Loucy (cell line): ENCODE results near the gene TRPM2.

Source experiments
- H2AFZ ChIP-seq: fragments of 200-600 bp; sonication (generic); 2 replicates; pipeline ENCODE4 v1.6.0; 2016; ENCODE audit warnings: antibody characterized with exemption, mild to moderate bottlenecking, low read length, moderate library complexity
- H3F3A ChIP-seq: fragments of 200-600 bp; 2 replicates; pipeline ENCODE4 v1.6.0; 2016; ENCODE audit warnings: antibody characterized with exemption, low read depth, mild to moderate bottlenecking
- H3K27me3 ChIP-seq: fragments of 200-600 bp; sonication (generic); 2 replicates; pipeline ENCODE4 v1.6.1; 2014; ENCODE audit warnings: low read length, mild to moderate bottlenecking; ENCODE audit not compliant: insufficient read depth, poor library complexity, severe bottlenecking
- H3K36me3 ChIP-seq: fragments of 200-600 bp; sonication (generic); 2 replicates; pipeline ENCODE4 v1.6.1; 2016; ENCODE audit warnings: low read length; ENCODE audit not compliant: insufficient read depth
- H3K4me1 ChIP-seq: fragments of 200-600 bp; sonication (generic); 2 replicates; pipeline ENCODE4 v1.5.1; 2014; ENCODE audit warnings: low read length, mild to moderate bottlenecking; ENCODE audit not compliant: insufficient read depth, poor library complexity, severe bottlenecking
- H3K4me2 ChIP-seq: fragments of 200-600 bp; sonication (generic); 2 replicates; pipeline ENCODE4 v1.6.0; 2014; ENCODE audit warnings: antibody characterized with exemption, low read length, low read depth, mild to moderate bottlenecking; ENCODE audit not compliant: poor library complexity, severe bottlenecking
- H3K4me3 ChIP-seq: fragments of 200-600 bp; sonication (generic); 2 replicates; pipeline ENCODE4 v1.5.1; 2014; ENCODE audit warnings: low read length, mild to moderate bottlenecking, mixed read lengths; ENCODE audit not compliant: poor library complexity, severe bottlenecking
- H3K79me2 ChIP-seq: fragments of 200-600 bp; sonication (generic); 2 replicates; pipeline ENCODE4 v1.6.1; 2014; ENCODE audit warnings: low read length; ENCODE audit not compliant: insufficient read depth
- H3K9ac ChIP-seq: fragments of 200-600 bp; sonication (generic); 2 replicates; pipeline ENCODE4 v1.6.0; 2014; ENCODE audit warnings: mild to moderate bottlenecking, low read depth, low read length, moderate library complexity; ENCODE audit not compliant: poor library complexity, severe bottlenecking
- H3K9me2 ChIP-seq: fragments of 200-600 bp; sonication (generic); replicated peaks from 2 replicates; pipeline ENCODE4 v1.6.1; 2016; ENCODE audit warnings: low read depth, low read length, mixed read lengths
- H3K9me3 ChIP-seq: fragments of 200-600 bp; sonication (generic); 2 replicates; pipeline ENCODE4 v1.6.1; 2014; ENCODE audit warnings: mild to moderate bottlenecking, antibody characterized with exemption, low read length, low read depth; ENCODE audit not compliant: insufficient read depth
- H4K20me1 ChIP-seq: fragments of 200-600 bp; sonication (generic); 2 replicates; pipeline ENCODE4 v1.6.0; 2014; ENCODE audit warnings: antibody characterized with exemption, low read length, mild to moderate bottlenecking; ENCODE audit not compliant: insufficient read depth, poor library complexity, severe bottlenecking
- EZH2phosphoT487 ChIP-seq: fragments of 200-600 bp; IDR thresholded peaks from 2 replicates; pipeline ENCODE4 v1.6.1; 2018; ENCODE audit warnings: antibody characterized with exemption, mild to moderate bottlenecking, moderate library complexity, borderline replicate concordance
- TF ChIP-seq, protein P1 (sequence below): fragments of 200-600 bp; sonication (generic); conservative IDR thresholded peaks from 2 replicates; pipeline ENCODE4 v1.5.1; 2014; ENCODE audit warnings: mild to moderate bottlenecking, antibody characterized with exemption, low read length

The TRPM2 gene

GRCh38 chr21:44428281-44428960 is 75.0 kb downstream of the TRPM2 start:
- Histone ChIP-seq H3K4me1 (no peaks in the 10 kb centered on the region), H3K4me3 (no peak overlapping the region), H3K79me2 (no peaks in the 10 kb centered on the region), H2AFZ (no peak overlapping the region), H4K20me1 (no peaks in the 10 kb centered on the region), H3K36me3 (no peaks in the 10 kb centered on the region), H3K27me3 (no peaks in the 10 kb centered on the region), H3K9ac (no peak overlapping the region), H3K9me2 (no peaks in the 10 kb centered on the region), H3K4me2 (no peak overlapping the region), H3F3A (no peaks in the 10 kb centered on the region), H3K9me3 (peaks cover 9% of the 10 kb centered on the region; the same call in 1 of the 2 replicates)
- TF ChIP-seq EZH2phosphoT487: no peak
- TF ChIP-seq, protein P1, sequence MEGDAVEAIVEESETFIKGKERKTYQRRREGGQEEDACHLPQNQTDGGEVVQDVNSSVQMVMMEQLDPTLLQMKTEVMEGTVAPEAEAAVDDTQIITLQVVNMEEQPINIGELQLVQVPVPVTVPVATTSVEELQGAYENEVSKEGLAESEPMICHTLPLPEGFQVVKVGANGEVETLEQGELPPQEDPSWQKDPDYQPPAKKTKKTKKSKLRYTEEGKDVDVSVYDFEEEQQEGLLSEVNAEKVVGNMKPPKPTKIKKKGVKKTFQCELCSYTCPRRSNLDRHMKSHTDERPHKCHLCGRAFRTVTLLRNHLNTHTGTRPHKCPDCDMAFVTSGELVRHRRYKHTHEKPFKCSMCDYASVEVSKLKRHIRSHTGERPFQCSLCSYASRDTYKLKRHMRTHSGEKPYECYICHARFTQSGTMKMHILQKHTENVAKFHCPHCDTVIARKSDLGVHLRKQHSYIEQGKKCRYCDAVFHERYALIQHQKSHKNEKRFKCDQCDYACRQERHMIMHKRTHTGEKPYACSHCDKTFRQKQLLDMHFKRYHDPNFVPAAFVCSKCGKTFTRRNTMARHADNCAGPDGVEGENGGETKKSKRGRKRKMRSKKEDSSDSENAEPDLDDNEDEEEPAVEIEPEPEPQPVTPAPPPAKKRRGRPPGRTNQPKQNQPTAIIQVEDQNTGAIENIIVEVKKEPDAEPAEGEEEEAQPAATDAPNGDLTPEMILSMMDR: no peak

DNA sequence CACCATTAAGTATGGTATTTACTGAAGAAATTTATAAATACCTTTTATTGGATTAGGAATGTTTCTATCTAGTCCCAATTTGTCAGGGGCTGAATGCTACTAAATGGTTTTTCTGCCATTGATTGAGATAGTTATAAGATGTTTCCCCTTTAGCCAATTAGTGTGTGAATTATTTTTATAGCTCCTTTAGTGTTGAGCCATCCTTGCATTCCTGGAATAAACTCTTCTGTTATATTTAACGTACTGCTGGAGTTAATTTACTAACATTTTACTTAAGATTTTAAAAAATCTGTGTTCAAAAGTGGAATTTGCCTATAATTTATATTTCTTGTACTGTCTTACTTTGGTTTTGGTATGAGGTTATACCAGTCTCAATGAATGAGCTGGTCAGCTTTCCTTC is 76.5 kb downstream of the TRPM2 start:
- Histone ChIP-seq H3K9me3 (peaks cover 11% of the 10 kb centered on the region; the same call in 1 of the 2 replicates), H3K9me2 (no peaks in the 10 kb centered on the region), H3K79me2 (no peaks in the 10 kb centered on the region), H3K4me3 (no peak overlapping the region), H3F3A (no peaks in the 10 kb centered on the region), H3K27me3 (no peaks in the 10 kb centered on the region), H3K4me1 (no peaks in the 10 kb centered on the region), H3K4me2 (no peak overlapping the region), H3K36me3 (no peaks in the 10 kb centered on the region), H2AFZ (no peak overlapping the region), H4K20me1 (no peaks in the 10 kb centered on the region), H3K9ac (no peak overlapping the region)
- TF ChIP-seq, protein P1: no peak
- TF ChIP-seq EZH2phosphoT487: no peak

GRCh38 chr21:44431300-44431699 is 77.9 kb downstream of the TRPM2 start:
- Histone ChIP-seq H2AFZ (no peak overlapping the region), H3K27me3 (no peaks in the 10 kb centered on the region), H3K9ac (no peak overlapping the region), H4K20me1 (no peaks in the 10 kb centered on the region), H3K4me2 (no peak overlapping the region), H3K9me3 (peaks cover 12% of the 10 kb centered on the region; the same call in 1 of the 2 replicates), H3K4me3 (no peak overlapping the region), H3K79me2 (no peaks in the 10 kb centered on the region), H3K36me3 (no peaks in the 10 kb centered on the region), H3K9me2 (no peaks in the 10 kb centered on the region), H3K4me1 (no peaks in the 10 kb centered on the region), H3F3A (no peaks in the 10 kb centered on the region)
- TF ChIP-seq EZH2phosphoT487: no peak
- TF ChIP-seq, protein P1: no peak
